ENCODE measurements around the gene PLXNA2.

The PLXNA2 gene

GRCh38 chr1:208222376-208223126 is 21.6 kb downstream of the PLXNA2 start:
- DNase-seq = no peak

DNA sequence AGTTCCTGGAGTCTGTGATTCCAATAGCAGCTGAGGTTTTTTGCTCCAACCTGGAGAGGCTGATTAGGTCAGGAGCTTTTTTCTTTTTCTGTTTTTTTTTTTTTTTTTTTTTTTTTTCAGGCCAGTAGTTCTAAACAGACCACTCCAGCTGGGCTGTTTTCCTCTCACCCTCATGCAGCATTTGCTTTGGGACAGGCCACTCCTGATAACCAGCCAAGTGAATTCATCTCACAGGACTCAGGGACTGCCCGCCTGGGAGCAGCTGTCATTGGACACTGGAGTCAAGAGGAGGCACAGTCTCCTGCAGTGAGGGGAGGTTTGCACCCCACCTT is 22.9 kb downstream of the PLXNA2 start:
- no peak for DNase-seq

DNA sequence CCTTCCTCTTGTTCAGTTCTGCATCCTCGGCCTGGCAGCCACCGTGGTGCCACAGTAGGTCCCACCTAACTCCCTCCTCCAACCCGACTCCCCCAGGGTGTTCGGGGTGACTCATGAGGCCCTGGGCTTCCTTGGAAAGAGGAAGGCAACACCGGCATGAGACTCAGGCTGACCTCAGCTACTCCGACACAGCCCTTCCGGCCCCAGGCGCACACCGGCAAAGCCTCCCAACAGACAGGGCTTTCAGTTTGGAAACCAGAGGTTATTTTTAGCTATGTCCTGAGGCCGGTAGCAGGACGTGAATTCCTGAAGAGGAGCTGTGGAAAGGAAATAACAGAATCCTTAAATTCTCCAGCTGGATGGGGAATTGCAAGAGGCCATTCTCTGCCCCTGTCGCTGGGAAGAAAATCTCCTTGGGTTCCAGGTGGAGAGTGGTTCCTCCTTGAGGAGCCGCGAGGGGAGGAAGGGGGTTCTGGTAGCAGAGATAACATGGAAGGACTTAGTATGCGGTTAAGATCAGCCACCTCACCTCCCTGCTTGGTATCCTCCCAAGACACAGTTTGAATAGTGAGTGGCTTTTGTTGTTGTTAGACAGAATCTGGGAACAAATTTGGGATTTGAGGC is 24.4 kb downstream of the PLXNA2 start:
- peak; percentile 37 for DNase-seq

- no peak for DNase-seq
Observed at GRCh38 chr1:208219098-208219658, 25.0 kb downstream of the PLXNA2 start.

DNA sequence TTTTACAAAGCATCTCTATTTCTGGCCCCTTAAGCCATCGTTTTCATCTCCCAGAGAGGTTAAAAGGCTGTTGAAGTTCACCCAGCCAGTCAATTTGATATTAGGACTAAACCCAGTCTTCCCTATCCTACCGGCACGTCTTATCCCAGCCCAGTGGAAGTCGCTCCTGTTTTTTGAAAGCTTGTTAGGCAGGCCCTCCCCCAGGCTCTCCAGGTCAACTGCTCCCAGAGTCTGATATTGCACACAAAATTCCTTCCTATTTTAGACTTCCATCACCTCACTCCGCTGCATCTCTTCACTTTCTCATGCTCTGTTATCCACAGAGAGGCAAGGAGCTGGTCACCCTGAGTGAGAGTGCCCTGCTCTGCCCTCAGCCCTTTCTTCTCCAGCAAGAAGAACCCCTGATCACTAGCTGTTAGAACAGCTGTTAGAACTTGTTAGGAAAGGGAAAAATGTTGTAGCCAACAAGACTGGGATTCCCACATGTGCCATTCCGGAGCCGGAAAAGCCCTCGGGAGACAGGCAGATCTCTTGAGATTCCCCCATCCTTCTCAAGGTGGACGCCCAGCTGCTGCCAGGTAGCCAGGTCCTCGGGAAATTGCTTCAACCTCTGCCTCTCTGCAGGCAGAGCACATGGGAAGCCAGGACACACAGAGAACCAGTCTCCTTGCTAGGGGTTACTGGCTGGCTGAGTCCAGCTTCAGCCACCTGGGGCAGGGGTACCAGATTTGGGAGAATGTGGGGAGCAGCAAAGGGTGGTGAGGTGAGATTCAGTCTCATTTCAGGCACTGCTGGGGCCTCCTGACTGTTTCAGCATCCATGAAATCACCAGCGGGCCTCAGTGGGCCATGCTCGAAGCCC is 25.7 kb downstream of the PLXNA2 start:
- no peak for DNase-seq

- no peak for DNase-seq
Observed at GRCh38 chr1:208217781-208218180, 26.4 kb downstream of the PLXNA2 start.

DNA sequence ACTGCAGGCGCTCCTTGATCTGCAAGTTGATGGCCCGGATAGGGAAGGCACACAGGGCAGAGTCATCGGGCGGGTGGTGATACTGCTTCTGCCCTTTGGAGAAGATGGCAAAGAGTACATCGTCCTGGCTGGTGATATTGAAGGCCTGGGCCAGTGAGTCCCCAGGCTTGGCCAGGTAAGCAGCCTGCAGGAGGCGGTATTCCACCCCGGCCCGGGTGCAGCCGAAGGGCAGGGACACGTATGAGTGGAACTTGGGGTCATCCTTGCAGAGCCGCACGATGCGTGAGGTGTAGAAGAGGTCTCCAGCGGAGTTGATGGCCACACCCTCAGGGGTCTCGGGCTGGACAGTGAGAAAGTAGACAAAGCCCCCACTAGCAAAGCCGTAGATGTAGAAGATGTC is 27.4 kb downstream of the PLXNA2 start:
- DNase-seq = no peak

DNA sequence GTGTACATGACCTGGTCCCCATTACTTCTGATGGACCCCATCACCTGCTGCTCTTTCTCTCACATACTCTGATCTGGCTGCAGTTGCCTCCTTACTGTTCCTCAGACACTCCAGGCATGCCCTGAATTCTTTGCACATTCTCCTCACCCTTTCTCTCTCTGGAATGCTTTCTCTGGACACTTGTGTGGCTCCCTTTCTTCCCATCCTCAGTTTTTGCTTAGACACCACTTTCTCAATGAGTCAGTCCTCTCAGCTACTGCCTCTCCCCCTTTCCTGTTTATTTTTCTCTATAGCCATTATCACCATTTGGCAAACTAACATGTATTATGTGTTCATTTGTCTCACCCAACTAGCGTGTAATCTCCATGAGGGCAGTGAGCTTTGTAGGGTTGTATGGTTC is 28.1 kb downstream of the PLXNA2 start:
- DNase-seq = peak; percentile 43

- DNase-seq = no peak
Observed at GRCh38 chr1:208215393-208215792, 28.8 kb downstream of the PLXNA2 start.

GRCh38 chr1:208213786-208214185 is 30.4 kb downstream of the PLXNA2 start:
- no peak for DNase-seq

- no peak for DNase-seq
Observed at GRCh38 chr1:208212893-208213292, 31.3 kb downstream of the PLXNA2 start.

- DNase-seq = peak; percentile 31
Observed at GRCh38 chr1:208211921-208212843, 32.0 kb downstream of the PLXNA2 start.

DNA sequence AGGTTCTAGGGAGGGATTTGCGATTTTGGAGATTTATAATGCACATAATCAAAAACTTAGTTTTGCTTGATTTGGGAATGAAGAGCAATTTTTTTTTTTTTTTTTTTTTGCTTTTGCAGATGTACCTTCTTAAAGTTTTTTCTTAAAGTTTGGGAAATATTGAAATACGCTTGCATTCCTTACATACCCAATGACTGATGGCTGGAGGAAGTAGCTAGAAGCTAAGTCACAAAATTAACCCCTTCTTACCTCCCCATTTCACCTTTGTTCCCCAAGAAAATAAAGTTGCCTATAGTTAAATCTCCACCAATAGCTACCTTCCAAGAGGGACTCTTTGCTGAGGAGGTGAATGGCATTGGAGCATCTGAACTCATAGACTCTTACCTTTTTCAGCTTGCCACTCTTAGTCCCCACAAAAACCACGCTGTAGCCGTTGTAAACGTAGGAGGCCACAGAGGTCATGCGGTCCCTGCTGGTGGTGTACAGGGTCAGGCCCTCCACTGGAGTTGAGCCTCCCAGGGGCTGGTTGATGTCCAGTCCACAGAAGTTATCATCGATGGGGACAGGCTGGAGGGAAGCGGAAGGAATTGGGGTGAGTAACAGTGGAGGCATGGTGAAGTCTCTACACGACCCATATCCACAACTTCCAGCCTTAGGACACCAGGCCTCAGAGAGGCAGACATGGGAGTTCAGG is 34.1 kb downstream of the PLXNA2 start:
- DNase-seq = peak; percentile 28

- no peak for DNase-seq
Observed at GRCh38 chr1:208209286-208209685, 34.9 kb downstream of the PLXNA2 start.

DNA sequence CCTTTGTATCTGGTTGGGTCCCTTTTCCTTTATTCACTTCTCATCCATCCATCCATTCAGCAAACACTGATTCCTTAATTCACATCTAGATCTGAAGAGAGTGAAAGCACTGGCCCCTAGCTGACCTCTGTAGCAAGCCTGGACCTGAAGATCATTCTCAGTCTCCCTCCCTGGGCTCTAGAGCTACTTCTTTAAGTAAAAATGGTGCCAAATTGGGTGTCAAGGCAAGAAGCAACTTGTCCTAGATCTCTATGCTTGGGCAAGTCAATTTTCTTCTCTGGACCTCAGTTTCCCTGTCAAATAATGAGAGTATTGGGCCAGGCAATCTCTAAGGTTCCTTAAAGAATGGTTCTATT is 36.1 kb downstream of the PLXNA2 start:
- no peak for DNase-seq

GRCh38 chr1:208207388-208208131 is 36.6 kb downstream of the PLXNA2 start:
- DNase-seq = peak; percentile 90

- DNase-seq = no peak
Observed at GRCh38 chr1:208206092-208206698, 38.0 kb downstream of the PLXNA2 start.

GRCh38 chr1:208205216-208206013 is 38.8 kb downstream of the PLXNA2 start:
- no peak for DNase-seq

- DNase-seq = no peak
Observed at GRCh38 chr1:208204779-208205178, 39.4 kb downstream of the PLXNA2 start.
